Right cardiac atrium (tissue), 5 donors: ENCODE measurements around the gene OLFM1. TPM values are rescaled to one million over a fixed set of nuclear protein-coding genes. Genes with fewer than 3 reads are reported as not detected.

Source experiments
- ATAC-seq, 2 donors: fragments of 200-7000 bp; cut with Tn5 transposase; one replicate each; pipeline versions ENCODE4 v1.8.0 to v1.9.1; 2020; ENCODE audit warnings: moderate library complexity in 2 of 2, mild to moderate bottlenecking in 1 of 2
- DNase-seq, 3 donors: peaks; one replicate each; pipeline ENCODE4 v3.0.0-alpha.2; 2020
- H3K27ac ChIP-seq: one replicate; pipeline ENCODE4 v1.5.1; 2013; ENCODE audit warnings: mild to moderate bottlenecking, low read length, control low read depth, moderate library complexity
- H3K27me3 ChIP-seq: one replicate; pipeline ENCODE4 v1.6.1; 2013; ENCODE audit not compliant: control insufficient read depth, insufficient read depth
- H3K4me1 ChIP-seq: one replicate; pipeline ENCODE4 v1.6.1; 2013; ENCODE audit warnings: low read length; ENCODE audit not compliant: control insufficient read depth, insufficient read depth
- H3K4me3 ChIP-seq: one replicate; pipeline ENCODE4 v1.5.1; 2013; ENCODE audit warnings: low read length, control low read depth
- H3K9me3 ChIP-seq: one replicate; pipeline ENCODE4 v1.6.1; 2013; ENCODE audit warnings: low read length; ENCODE audit not compliant: control insufficient read depth
- WGBS: extraction: QIAGEN DNeasy Blood & Tissue Kit; methylation state at CpG from one replicate; pipeline ENCODE4 v1.1.7; 2013; 5-methylcytosine and 5-hydroxymethylcytosine counted together
- intact Hi-C, 4 donors: fragments of 100-400 bp; cut with DNase I; formaldehyde crosslinking; loops; one replicate each; pipeline versions ENCODE4 v1.11.0 to v1.14.0; 2022 to 2023
- polyA plus RNA-seq: library from polyadenylated mRNA; stranded (reverse); fragments of 200-250 nt; gene quantifications from one replicate; pipeline ENCODE4 v1.2.3, GENCODE V29; 2013
- total RNA-seq, 4 donors: library from RNA; stranded (reverse); fragmentation: NEBNext Ultra II Directional; extraction: Animal tissue kit (Norgen Biotek cat#: 25700); gene quantifications; one replicate each; pipeline ENCODE4 v1.2.1, GENCODE V29; 2021
- donor health status: healthy with polysubstance abuse.
- donor health status: DM: no; HTN: yes; CAD: no.
- donor health status: DM: no; HTN: no; CAD: no.
- donor health status: DM: no; HTN: yes; CAD: no; lungs with severe emphysema.
- donor health status: DM: yes; HTN: yes; CAD: no.

OLFM1 gene
- total and polyA plus RNA-seq, 5 donors, result 8.8 to 19.1 (median 10.0) TPM

- intact Hi-C loops, result loop anchor here in 2 of 4 donors (5.0 kb wide), 2 partner anchors 257 to 327 kb away; no protein-coding TSS in a partner anchor
- Histone ChIP-seq H3K4me3 (no peak overlapping the region), H3K4me1 (no peaks in the 10 kb centered on the region), H3K27ac (no peak overlapping the region), H3K27me3 (no peaks in the 10 kb centered on the region), H3K9me3 (no peaks in the 10 kb centered on the region)
- DNase-seq, result no peak
- no peak for ATAC-seq
- WGBS, result 82% methylated on average over 20 of the region's 20 CpGs
Measured at GRCh38 chr9:135084881-135085760, 2.3 kb upstream of the OLFM1 start.

DNA sequence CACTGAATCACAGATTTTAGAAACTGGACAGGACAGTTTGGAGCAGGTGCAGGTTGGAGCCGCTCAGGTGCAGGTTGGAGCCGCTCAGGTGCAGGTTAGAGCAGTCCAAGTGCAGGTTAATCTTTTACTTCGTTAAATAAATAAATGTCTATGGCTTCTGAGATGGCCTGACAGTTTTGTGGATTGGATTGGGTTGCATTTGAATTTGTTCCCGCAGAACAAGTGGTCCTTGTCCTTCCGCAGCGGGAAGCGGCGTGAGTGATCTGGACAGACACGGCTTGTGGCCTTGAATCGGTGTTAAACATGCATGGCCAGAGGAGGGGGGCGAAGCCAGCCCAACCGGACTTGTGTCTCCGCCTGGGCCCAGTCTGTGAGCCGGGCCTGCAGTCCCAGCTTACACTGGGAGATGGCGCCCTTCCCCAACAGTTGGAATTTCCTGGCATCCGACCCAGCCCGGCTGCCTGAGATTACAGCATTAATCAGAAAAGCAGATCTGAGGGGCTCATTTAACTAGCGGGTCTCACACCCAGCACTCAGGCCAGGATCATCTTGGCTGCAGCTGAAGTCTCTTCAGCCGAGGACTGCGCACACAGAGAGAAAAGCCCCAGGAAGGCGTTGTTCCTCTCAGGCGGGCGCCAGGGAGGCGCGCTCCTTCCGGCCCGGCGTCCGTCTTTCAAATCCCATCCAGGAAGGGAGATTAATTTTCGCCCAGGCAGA, 1.5 kb upstream of the OLFM1 start:
- peak; percentile 76 to 93 (median 90) for DNase-seq
- intact Hi-C loops, result loop anchor here (1.0 to 5.0 kb wide), 6 partner anchors 256 to 327 kb away; no protein-coding TSS in a partner anchor
- H3K4me3 ChIP-seq, result peak overlapping the region; percentile 30
- no peaks in the 10 kb centered on the region for H3K4me1 ChIP-seq
- WGBS, result 13% methylated on average over 30 of the region's 30 CpGs
- H3K9me3 ChIP-seq, result no peaks in the 10 kb centered on the region
- no peak overlapping the region for H3K27ac ChIP-seq
- no peaks in the 10 kb centered on the region for H3K27me3 ChIP-seq
- ATAC-seq, result peak; percentile 71 to 72

- DNase-seq (no peak), ATAC-seq (peak; percentile 2 to 21)
- no peak overlapping the region for H3K27ac ChIP-seq
- H3K27me3 ChIP-seq, result no peaks in the 10 kb centered on the region
- WGBS, result 15% methylated on average over 61 of the region's 61 CpGs
- H3K4me3 ChIP-seq, result peak overlapping the region; percentile 59
- no peaks in the 10 kb centered on the region for H3K4me1 ChIP-seq
- intact Hi-C loops, result loop anchor here (1.0 to 5.0 kb wide), 6 partner anchors 255 to 326 kb away; no protein-coding TSS in a partner anchor
- no peaks in the 10 kb centered on the region for H3K9me3 ChIP-seq
Measured at GRCh38 chr9:135086597-135087488, 625 bp upstream of the OLFM1 start.

DNA sequence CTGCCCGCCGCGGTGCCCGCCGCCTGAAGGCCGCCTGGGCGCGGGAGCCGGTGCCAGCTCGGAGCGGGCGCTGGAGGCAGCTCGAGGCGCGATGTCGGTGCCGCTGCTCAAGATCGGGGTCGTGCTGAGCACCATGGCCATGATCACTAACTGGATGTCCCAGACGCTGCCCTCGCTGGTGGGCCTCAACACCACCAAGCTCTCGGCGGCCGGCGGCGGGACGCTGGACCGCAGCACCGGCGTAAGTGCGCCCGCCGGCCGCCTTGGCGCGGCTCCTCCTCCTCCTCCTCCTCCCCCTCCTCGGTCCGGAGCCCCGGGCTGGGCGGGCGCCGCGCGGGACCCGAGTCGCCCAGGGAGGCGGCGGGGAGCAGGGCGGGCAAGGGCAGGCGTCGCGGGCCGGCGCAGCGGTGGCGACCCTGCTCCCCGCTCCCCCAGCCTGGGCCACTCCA, 455 bp downstream of the OLFM1 start:
- Histone ChIP-seq H3K4me3 (peak overlapping the region; percentile 59), H3K4me1 (no peaks in the 10 kb centered on the region), H3K9me3 (no peaks in the 10 kb centered on the region), H3K27me3 (no peaks in the 10 kb centered on the region), H3K27ac (no peak overlapping the region)
- intact Hi-C loops, result loop anchor here (2.0 to 5.0 kb wide), 5 partner anchors 254 to 325 kb away; no protein-coding TSS in a partner anchor
- DNase-seq (peak in 1 of 3 donors; percentile 58), ATAC-seq (no peak)
- WGBS, result 1% methylated on average over 57 of the region's 57 CpGs

DNA sequence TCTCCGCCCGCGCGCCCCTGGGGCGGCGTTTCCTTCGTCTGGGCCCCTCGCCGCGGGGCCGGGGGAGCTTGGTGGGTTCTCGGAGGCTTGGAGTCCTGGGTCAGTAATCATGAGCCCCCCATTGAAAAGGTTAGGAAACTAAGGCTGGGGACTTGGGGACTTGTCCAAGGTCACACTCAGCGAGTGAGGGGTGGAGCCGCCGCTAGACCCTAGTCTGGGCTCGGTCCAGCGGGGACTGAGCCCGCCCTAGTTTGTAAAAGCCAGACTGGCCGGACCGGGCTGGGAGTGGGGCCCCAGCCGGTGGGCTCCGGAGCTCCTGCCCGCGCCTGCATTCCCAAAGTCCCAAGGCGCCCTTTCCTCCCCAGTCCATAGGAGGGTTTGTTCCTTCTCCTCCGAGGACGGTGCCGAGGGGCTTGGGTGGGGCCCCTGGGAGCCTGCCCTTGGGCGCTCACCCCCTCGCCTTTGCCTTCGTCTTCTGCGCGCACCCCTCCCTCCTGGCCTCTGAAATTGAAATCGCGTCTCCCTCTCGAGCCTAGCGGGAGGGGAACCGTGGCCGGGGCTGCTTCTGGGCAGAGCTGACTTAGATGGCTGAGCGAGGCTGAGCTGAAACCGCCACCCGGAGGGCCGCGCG, 995 bp downstream of the OLFM1 start:
- ATAC-seq, result no peak
- intact Hi-C loops, result loop anchor here in 2 of 4 donors (5.0 kb wide), 2 partner anchors 254 to 324 kb away; no protein-coding TSS in a partner anchor
- H3K27ac ChIP-seq, result no peak overlapping the region
- 2% methylated on average over 45 of the region's 45 CpGs for WGBS
- no peaks in the 10 kb centered on the region for H3K4me1 ChIP-seq
- peak overlapping the region; percentile 59 for H3K4me3 ChIP-seq
- no peaks in the 10 kb centered on the region for H3K9me3 ChIP-seq
- H3K27me3 ChIP-seq, result no peaks in the 10 kb centered on the region
- peak in 1 of 3 donors; percentile 22 for DNase-seq

DNA sequence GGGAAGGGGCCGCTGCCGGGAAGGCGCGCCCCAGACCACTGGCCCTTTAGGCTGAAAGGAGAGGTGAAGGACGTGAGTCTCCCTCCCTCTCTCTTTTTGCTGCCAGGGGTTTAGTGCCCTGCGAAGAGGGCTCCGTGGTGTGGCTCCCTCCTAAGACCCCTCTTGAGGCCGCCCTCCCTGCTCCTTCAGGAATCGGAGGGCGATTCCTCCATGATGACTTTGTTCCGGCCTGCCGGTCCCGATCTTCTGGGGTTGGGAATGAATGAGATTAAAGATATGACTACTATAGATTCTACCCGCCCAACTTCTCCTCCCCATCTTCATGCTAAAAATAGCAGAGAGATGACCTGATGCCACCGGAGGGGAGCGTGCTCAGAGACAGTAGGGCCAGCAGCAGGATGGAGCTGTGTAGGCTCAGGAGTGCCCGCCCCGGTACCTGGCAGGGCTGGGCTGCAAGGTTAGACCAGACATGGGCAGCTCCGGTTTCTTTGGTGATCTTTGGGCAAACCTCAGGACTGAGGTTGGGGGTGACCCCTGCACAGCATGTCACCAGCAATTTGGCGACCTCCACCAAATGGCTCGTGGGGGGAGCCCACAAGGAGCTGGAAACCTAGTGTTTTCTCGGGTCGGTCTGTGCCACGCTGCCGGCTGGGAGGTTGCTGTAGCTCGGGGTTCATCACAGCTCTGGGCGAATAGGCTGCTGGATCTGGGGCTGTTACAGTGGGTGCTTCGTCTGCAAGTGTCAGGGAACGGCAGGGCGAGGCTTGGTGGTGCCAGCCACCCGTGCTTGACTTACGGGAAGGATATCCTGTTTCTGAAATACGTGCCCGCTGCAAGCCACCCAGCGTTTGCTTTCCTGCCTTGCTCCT, 1.7 kb downstream of the OLFM1 start:
- Histone ChIP-seq H3K27ac (no peak overlapping the region), H3K9me3 (no peaks in the 10 kb centered on the region), H3K27me3 (no peaks in the 10 kb centered on the region), H3K4me3 (no peak overlapping the region), H3K4me1 (no peaks in the 10 kb centered on the region)
- ATAC-seq, result no peak
- peak in 1 of 3 donors; percentile 39 for DNase-seq
- intact Hi-C loops, result loop anchor here in 2 of 4 donors (5.0 kb wide), 2 partner anchors 253 to 323 kb away; no protein-coding TSS in a partner anchor
- 49% methylated on average over 35 of the region's 35 CpGs for WGBS

GRCh38 chr9:135090081-135090480, 2.6 kb downstream of the OLFM1 start:
- H3K4me3 ChIP-seq, result no peak overlapping the region
- peak in 1 of 3 donors; percentile 30 for DNase-seq
- WGBS, result 93% methylated on average over 7 of the region's 7 CpGs
- H3K27me3 ChIP-seq, result no peaks in the 10 kb centered on the region
- H3K27ac ChIP-seq, result no peak overlapping the region
- H3K4me1 ChIP-seq, result no peaks in the 10 kb centered on the region
- no peaks in the 10 kb centered on the region for H3K9me3 ChIP-seq
- no peak for ATAC-seq
- intact Hi-C loops, result no loop called here

DNA sequence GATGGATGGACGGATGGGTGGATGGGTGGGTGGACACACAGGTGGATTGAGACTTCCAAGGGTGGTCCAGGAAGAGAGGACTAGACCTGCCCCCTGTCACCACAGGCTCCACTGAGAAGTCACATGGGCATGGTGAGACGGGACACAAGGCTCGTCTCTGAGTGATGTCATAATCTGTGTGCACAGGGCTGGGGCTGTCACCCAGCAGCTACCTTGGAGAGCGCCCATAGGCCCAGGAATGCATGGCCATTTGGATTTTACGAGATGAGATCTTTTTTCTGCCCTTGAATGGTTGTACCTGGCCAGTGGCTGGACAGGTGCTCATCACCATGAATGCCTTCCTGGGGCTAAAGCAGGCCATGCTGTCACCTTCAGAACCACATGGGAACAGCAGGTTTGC, 3.1 kb downstream of the OLFM1 start:
- peak in 1 of 3 donors; percentile 24 for DNase-seq
- 59% methylated on average over 5 of the region's 5 CpGs for WGBS
- Histone ChIP-seq H3K4me3 (no peak overlapping the region), H3K27me3 (no peaks in the 10 kb centered on the region), H3K9me3 (no peaks in the 10 kb centered on the region), H3K4me1 (no peaks in the 10 kb centered on the region), H3K27ac (no peak overlapping the region)
- ATAC-seq, result no peak
- intact Hi-C loops, result no loop called here

- Histone ChIP-seq H3K27me3 (no peaks in the 10 kb centered on the region), H3K9me3 (no peaks in the 10 kb centered on the region), H3K4me3 (no peak overlapping the region), H3K4me1 (no peaks in the 10 kb centered on the region), H3K27ac (no peak overlapping the region)
- ATAC-seq (no peak), DNase-seq (no peak)
- 79% methylated on average over 1 of the region's 1 CpG for WGBS
- intact Hi-C loops, result no loop called here
Measured at GRCh38 chr9:135091545-135091944, 4.1 kb downstream of the OLFM1 start.
